ENCODE measurements around the gene RPRD1B.

The RPRD1B gene

DNA sequence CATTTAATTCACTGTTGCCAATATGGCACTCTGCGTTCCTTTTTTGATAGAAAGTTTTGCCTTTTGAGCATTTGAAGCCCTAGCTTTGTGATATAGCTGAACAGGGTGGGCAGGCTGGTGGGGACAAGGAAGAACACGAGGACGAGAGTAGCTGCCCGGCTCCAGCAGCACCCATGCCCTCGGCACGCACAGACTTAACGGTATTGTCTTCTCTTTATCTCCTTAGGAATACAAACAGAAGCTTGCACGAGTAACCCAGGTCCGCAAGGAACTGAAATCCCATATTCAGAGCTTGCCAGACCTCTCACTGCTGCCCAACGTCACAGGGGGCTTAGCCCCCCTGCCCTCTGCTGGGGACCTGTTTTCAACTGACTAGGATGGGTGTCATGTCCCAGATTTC, 56.0 kb downstream of the RPRD1B start:
- H3K4me2 ChIP-seq (ENCODE audit: insufficient read depth, low read length), result no peak overlapping the region
- peaks cover 70% of the 10 kb centered on the region for H3K36me3 ChIP-seq (ENCODE audit: insufficient read depth, low read length)
- H2AFZ ChIP-seq (ENCODE audit: low read depth, low read length), result no peak overlapping the region
- H3K27me3 ChIP-seq (ENCODE audit: insufficient read depth, low read length, poor library complexity), result no peaks in the 10 kb centered on the region
- H3K9me3 ChIP-seq (ENCODE audit: insufficient read depth, low read length, severe bottlenecking), result no peaks in the 10 kb centered on the region
- no peaks in the 10 kb centered on the region for H3K79me2 ChIP-seq (ENCODE audit: insufficient read depth, low read length)
- H3K4me3 ChIP-seq (ENCODE audit: low read depth in 1 of 2, low read length in 2 of 2), result no peak overlapping the region
- H4K20me1 ChIP-seq (ENCODE audit: insufficient read depth, low read length), result peaks cover 11% of the 10 kb centered on the region; the same call in 1 of the 2 replicates
- no peak for ATAC-seq (ENCODE audit: insufficient read depth, low read depth)
- DNase-seq, result no peak
- no peak overlapping the region for H3K9ac ChIP-seq (ENCODE audit: low read depth, low read length)
- peaks cover 11% of the 10 kb centered on the region for H3K4me1 ChIP-seq (ENCODE audit: insufficient read depth, low read length)
- no peak overlapping the region for H3K27ac ChIP-seq (ENCODE audit: low read length)
- TF ChIP-seq, protein P1, sequence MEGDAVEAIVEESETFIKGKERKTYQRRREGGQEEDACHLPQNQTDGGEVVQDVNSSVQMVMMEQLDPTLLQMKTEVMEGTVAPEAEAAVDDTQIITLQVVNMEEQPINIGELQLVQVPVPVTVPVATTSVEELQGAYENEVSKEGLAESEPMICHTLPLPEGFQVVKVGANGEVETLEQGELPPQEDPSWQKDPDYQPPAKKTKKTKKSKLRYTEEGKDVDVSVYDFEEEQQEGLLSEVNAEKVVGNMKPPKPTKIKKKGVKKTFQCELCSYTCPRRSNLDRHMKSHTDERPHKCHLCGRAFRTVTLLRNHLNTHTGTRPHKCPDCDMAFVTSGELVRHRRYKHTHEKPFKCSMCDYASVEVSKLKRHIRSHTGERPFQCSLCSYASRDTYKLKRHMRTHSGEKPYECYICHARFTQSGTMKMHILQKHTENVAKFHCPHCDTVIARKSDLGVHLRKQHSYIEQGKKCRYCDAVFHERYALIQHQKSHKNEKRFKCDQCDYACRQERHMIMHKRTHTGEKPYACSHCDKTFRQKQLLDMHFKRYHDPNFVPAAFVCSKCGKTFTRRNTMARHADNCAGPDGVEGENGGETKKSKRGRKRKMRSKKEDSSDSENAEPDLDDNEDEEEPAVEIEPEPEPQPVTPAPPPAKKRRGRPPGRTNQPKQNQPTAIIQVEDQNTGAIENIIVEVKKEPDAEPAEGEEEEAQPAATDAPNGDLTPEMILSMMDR (IDR thresholded peaks at IDR 0.05; ENCODE audit: borderline replicate concordance, extremely low read depth, low read length, poor library complexity, severe bottlenecking), result no peak
- no peak for TF ChIP-seq EZH2 (IDR thresholded peaks at IDR 0.05; ENCODE audit: borderline replicate concordance, low read depth, low read length, severe bottlenecking)

DNA sequence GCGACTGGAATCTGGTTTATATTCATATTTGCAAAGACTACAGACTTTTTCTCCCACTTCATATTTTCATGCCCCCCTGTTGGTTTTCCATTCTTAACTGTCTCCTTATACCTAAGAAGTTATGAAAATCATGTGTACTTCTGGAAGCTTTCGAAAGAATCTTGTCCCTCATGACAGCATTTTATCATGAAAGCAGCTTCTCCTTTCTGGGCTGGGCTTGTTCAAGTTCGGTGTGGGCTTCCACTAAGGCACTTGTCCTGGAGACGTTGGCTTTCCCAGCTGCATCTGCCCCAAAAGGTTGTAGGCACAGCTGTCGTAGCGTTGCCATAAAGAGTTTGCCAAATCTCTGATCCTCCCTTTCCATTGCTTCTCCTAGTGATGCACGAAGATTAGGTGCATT, 56.5 kb downstream of the RPRD1B start:
- ATAC-seq (ENCODE audit: insufficient read depth, low read depth), result no peak
- no peak overlapping the region for H3K27ac ChIP-seq (ENCODE audit: low read length)

DNA sequence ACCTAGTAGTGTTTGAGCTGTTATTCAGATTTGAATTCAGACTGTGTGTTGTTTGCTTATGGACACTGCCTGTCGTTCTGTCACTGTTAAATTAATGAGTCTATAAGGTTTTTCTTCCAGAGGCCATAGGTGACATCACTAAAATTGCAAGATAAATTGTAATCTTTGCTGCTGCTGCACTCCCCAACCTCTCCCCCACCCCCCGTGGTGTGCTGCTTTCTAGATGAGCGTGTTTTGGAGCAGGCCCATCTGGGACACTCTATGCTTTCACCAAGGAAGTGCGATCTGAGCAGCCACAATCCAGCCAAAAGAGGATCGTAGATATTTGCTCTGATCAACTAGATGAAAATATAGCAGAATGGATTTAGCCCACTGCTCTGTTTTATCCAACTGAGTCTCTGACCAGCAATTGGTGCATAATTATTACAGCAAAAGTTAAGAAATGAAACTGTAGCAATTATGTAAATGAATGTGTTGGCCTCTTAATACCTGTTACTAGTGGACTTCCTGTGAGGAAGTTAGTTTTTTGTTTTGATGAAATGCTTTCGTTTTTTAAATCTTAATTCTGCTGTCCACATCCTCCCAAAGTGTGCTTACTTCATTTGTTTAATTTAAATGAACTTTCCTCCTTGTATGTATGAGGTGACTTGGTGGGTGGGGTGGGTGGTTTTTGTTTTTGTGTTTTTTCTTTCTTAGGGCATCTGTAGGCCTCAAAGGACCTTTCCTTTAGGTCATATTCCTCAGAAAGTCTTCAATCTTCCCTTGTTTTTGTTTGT, 58.1 kb downstream of the RPRD1B start:
- no peak overlapping the region for H2AFZ ChIP-seq (ENCODE audit: low read depth, low read length)
- DNase-seq (no peak), ATAC-seq (ENCODE audit: insufficient read depth, low read depth) (no peak)
- peaks cover 15% of the 10 kb centered on the region for H3K4me1 ChIP-seq (ENCODE audit: insufficient read depth, low read length)
- no peak for TF ChIP-seq EZH2 (IDR thresholded peaks at IDR 0.05; ENCODE audit: borderline replicate concordance, low read depth, low read length, severe bottlenecking)
- TF ChIP-seq, protein P1 (IDR thresholded peaks at IDR 0.05; ENCODE audit: borderline replicate concordance, extremely low read depth, low read length, poor library complexity, severe bottlenecking), result no peak
- peaks cover 50% of the 10 kb centered on the region for H3K36me3 ChIP-seq (ENCODE audit: insufficient read depth, low read length)
- no peak overlapping the region for H3K9ac ChIP-seq (ENCODE audit: low read depth, low read length)
- H3K27ac ChIP-seq (ENCODE audit: low read length), result no peak overlapping the region
- H3K9me3 ChIP-seq (ENCODE audit: insufficient read depth, low read length, severe bottlenecking), result no peaks in the 10 kb centered on the region
- H3K79me2 ChIP-seq (ENCODE audit: insufficient read depth, low read length), result no peaks in the 10 kb centered on the region
- no peak overlapping the region for H3K4me3 ChIP-seq (ENCODE audit: low read depth in 1 of 2, low read length in 2 of 2)
- no peaks in the 10 kb centered on the region for H3K27me3 ChIP-seq (ENCODE audit: insufficient read depth, low read length, poor library complexity)
- H4K20me1 ChIP-seq (ENCODE audit: insufficient read depth, low read length), result peaks cover 3% of the 10 kb centered on the region; the same call in 1 of the 2 replicates
- H3K4me2 ChIP-seq (ENCODE audit: insufficient read depth, low read length), result no peak overlapping the region

More for the DNA sequence above, 56.5 kb downstream of the RPRD1B start:
- H3K36me3 ChIP-seq (ENCODE audit: insufficient read depth, low read length), result peaks cover 65% of the 10 kb centered on the region
- no peak overlapping the region for H2AFZ ChIP-seq (ENCODE audit: low read depth, low read length)
- H4K20me1 ChIP-seq (ENCODE audit: insufficient read depth, low read length), result peaks cover 5% of the 10 kb centered on the region; the same call in 1 of the 2 replicates
- TF ChIP-seq, protein P1 (IDR thresholded peaks at IDR 0.05; ENCODE audit: borderline replicate concordance, extremely low read depth, low read length, poor library complexity, severe bottlenecking), result no peak
- TF ChIP-seq EZH2 (IDR thresholded peaks at IDR 0.05; ENCODE audit: borderline replicate concordance, low read depth, low read length, severe bottlenecking), result no peak
- no peaks in the 10 kb centered on the region for H3K9me3 ChIP-seq (ENCODE audit: insufficient read depth, low read length, severe bottlenecking)
- no peak overlapping the region for H3K4me2 ChIP-seq (ENCODE audit: insufficient read depth, low read length)
- H3K79me2 ChIP-seq (ENCODE audit: insufficient read depth, low read length), result no peaks in the 10 kb centered on the region
- H3K4me1 ChIP-seq (ENCODE audit: insufficient read depth, low read length), result peaks cover 15% of the 10 kb centered on the region
- no peaks in the 10 kb centered on the region for H3K27me3 ChIP-seq (ENCODE audit: insufficient read depth, low read length, poor library complexity)
- H3K4me3 ChIP-seq (ENCODE audit: low read depth in 1 of 2, low read length in 2 of 2), result no peak overlapping the region
- DNase-seq, result no peak
- H3K9ac ChIP-seq (ENCODE audit: low read depth, low read length), result no peak overlapping the region

All from DND-41 (cell line).